ENCODE data around the gene WDFY3.

DNA sequence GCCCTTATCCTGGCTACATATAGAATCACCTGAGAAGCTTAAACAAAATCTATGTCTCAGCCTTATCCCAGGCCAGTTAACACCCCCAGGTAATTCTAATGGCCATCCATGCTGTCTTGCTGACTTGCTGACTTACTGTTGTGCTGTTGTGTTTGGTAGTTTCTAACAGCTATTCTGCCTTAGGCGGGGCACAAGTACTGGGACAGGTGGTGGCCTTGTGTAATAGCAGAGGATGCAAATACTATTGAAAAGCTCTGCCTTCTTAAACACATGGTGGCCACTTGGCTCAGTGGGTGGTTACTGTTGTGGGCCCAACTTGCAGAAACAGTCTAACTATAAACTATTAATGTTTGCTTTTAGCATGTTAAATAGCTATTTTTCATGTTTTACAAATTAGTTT, 327.3 kb downstream of the WDFY3 start:
- TF ChIP-seq, protein P1, sequence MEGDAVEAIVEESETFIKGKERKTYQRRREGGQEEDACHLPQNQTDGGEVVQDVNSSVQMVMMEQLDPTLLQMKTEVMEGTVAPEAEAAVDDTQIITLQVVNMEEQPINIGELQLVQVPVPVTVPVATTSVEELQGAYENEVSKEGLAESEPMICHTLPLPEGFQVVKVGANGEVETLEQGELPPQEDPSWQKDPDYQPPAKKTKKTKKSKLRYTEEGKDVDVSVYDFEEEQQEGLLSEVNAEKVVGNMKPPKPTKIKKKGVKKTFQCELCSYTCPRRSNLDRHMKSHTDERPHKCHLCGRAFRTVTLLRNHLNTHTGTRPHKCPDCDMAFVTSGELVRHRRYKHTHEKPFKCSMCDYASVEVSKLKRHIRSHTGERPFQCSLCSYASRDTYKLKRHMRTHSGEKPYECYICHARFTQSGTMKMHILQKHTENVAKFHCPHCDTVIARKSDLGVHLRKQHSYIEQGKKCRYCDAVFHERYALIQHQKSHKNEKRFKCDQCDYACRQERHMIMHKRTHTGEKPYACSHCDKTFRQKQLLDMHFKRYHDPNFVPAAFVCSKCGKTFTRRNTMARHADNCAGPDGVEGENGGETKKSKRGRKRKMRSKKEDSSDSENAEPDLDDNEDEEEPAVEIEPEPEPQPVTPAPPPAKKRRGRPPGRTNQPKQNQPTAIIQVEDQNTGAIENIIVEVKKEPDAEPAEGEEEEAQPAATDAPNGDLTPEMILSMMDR (IDR thresholded peaks at IDR 0.05; ENCODE audit: low read depth, low read length): no peak
- no peak for TF ChIP-seq EZH2phosphoT487 (IDR thresholded peaks at IDR 0.05; ENCODE audit: low read depth)

Data from OCI-LY3 (cell line).